TTC549 (cell line): ENCODE results near the gene CROCC2.

ENCODE experiments used
- FAIRE-seq: peaks from 2 replicates; lab custom pipeline; 2012; peaks lifted over from hg19 to GRCh38; lab: Jason Lieb, UNC

Gene CROCC2

DNA sequence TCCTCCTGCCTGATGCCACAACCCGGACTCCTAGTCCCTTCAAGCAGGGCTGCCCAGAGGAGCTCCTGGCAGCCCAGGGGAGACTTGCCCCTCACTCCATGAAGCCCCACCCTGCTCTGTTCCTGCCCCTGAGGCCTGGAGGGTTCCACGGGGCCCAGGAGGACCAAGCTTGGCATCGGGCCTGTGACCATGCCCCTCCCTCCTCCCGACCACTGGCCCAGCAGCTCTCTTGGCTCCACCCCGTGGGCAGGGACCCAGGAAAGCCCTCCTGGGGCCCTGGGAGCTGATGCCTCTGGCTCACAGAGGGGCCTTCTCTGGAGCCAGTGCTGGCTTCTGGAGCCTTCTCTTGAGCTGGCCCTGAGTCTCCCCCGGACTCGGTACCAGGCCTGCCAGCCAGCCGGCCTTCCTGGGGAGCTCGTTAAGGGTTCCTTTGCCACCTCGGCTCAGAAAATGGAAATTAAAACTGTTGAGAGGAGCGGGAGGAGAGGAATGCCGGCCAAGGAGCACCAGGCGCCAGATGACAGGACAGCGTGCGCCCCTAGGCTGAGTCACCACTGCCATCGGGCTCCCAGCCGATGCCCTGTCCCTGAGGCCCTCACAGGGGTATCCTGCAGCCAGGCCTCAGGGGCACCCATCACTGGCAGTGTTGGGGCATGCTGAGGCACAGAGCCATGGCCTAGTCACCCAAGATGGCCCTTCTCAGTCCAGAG is 51.7 kb downstream of the CROCC2 start:
- no peak for FAIRE-seq

DNA sequence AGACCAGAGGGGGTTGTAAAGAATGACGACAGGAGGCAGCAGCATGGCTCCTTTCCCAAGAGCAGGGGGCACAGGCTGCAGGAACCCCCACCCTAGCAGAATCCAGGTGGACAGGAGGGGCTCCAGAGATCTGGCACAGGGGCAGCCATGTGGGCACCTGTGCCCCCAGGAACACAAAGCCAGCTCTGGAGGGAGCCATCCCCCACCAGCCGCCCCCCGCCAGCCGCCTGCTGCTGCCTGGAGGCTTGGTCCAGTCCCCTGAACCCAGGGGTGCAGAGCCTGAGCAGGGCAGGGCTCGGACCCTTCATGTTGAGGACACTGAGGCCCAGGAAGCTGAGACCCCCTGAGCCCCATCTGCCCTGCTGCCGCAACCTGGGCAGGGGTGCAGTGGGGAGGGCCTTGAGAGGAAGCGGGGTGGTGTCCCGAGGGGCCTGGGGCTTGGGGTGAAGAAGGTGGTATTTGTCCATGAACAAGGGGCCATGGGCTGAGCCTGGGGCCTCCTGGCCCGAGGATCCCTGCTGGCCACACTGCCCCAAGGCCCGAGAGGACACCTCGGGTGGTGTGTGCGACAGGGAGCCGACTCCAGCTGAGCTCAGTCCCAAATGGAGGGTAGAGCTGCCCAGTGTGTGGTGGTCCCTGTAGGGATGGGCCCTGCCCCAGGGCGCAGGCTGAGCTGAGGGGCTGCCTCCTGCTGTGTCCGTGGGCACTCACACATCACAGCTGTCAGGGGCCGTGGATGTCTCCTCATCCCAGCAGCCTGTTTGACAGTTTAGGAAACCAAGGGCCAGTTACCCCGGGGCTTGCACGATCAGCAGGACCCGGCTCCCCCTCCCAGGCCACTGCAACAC is 52.5 kb downstream of the CROCC2 start:
- no peak for FAIRE-seq

DNA sequence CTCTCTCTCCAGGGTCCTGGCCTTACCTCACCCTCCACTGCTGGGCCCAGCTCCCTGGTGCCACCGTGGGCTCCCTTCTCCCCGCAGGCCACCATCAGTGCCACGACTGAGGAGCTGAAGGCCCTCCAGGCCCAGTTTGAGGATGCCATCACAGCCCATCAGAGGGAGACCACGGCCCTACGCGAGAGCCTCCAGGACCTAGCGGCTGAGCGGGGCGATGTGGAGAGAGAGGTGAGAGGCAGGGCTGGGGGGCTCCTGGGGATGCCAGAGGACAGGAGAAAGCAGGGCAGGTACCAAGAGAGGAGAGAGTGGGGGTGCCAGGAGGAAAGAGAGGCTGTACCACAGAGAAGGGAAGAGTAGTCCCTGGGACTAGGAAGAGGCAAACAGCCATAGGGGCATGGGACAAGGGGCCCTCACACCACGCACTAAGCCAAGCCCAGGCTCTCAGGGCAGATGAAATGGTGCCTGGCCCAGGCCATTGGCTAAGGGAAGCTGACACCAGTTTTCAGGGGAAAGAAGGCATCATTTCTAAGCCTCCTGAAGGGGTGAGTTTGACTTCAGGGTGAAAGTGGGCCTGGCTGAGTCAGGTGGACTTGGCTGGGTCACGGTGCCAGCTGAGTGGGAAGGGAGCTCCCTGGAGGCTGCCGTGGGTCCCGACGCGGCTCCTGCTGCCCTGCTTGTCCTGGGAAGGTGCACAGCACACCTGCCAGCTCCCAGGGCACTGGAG is 53.2 kb downstream of the CROCC2 start:
- no peak for FAIRE-seq

DNA sequence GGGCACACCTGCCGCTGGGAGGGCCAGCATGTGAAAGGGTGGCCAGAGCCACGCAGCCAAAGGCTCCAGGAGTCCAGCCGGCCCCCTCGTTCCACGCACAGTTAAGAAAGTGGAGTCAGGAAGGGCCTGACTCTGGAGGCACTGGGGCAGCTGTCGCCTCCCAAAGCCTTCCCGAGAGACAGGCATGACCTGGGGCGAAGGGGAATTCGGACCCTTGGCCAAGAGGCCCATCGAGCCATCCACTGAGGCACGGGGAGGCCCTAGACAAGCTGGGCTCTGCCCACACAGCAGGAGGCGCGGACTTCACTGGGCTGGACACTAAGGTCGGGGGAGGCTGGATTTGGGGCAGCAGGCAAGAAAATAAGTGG is 53.8 kb downstream of the CROCC2 start:
- FAIRE-seq, result no peak

DNA sequence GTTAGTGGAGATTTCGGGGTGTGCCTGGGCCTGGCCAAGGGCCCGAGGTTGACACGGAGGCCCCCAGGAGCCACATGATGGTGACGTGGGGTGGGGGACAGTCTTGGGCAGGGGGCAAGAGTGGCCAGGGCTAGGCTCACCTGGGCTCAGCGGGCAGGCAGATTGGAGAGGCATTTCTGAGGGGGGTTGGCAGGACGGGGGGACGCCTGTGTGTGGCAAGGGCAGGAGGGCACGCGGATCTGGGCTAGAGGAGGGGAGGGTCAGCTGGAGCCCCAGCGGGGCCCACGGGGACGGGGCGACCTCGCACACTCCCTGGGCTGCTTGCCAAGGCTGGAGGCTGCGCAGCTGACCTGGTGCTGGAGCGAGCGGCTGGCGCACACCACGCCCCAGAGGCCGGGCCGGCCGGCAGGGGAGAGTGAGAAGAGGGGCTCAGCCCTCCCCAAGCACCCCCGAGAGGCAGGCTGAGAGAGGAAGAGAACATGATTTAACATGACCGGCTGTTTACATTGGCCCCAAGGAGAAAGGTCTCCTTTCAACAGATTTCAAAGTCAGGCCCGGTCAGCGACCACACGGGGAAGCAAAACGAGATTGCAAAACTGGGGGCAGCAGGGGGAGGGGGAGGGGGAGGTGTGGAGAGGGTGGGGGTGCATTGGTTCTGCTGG is 54.3 kb downstream of the CROCC2 start:
- FAIRE-seq, result no peak

DNA sequence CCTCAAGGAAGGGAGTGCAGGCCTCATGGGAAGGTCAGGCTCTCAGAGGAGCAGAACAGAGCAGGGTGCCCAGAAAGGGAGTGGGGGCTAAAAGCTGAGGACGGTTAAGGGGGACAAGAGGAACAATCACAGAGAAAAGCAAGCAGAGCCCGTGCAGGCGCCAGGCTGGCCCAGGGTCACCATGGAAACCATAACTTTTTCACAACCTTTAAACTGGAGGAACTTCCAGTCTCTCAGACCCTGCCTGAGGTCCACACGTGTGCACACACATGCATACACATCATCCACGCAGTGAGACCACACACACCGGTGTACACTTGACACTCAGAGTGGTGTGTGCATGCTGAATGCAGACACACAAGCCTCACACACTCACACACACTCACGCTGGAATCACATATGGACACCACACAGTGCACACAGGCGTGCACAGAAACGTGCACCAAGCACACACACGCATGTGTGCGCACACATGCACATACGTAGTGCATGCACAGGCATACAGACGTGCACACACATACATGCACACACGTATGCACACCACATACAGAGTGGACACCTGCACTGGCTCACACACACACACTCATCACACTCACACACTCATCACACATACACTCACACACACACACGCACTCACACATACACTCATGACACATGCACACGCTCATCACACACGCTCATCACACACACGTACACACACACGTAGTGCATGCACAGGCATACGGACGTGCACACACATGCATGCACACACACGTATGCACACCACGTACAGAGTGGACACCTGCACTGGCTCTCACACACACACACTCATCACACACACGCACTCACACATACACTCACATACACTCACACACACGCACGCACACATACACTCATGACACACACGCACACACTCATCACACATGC is 55.1 kb downstream of the CROCC2 start:
- no peak for FAIRE-seq

DNA sequence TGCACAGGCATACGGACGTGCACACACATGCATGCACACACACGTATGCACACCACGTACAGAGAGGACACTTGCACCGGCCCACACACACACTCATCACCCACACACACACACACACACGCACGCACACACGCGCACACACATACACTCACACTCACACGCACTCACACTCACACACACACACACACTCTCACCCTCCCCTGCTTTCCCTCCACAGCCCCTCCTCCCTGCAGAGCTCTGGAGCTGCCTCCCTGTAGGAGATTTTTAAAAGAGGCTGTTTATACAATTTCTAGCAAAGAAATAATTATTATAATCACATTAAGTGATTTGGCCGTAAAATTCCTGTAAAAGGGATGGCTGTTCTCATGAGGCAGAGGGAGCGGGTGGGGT is 55.8 kb downstream of the CROCC2 start:
- no peak for FAIRE-seq

DNA sequence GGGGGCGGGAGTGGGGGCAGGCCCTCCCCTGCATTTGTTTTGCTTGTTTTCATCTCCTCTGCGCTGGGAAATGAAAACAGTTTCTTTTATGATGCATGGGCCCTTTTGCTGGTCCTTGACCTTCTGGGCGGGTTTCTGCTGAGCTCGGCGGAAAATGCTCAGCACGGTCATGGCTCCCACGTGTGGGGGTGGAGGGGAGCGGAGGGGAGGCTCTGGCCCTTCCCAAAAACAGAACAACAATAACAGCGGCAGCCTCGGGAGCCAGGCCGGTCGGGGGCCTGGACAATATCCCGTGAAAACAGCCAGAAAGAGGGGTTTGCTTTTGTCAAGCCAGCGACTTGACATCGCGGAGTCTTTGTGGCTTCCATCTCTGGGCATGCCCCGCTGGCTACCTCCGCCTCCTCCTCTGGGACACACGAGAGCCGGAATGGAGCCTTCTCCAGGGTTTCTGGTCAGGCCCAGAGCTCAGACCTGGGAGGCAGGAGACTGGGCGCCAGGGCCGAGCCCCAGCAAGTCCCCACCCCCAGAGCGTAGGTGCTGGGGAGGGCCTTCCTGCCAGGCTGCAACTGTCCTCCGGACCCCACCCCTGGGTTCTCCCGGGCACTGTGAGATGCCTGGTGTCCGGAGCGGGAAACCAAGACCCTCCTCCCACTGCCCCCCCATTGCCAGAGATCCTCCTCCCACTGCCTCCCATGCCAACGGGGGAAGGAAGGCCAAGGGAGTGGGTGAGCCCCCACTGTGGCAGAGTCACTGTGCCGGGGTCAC is 56.3 kb downstream of the CROCC2 start:
- FAIRE-seq, result no peak

DNA sequence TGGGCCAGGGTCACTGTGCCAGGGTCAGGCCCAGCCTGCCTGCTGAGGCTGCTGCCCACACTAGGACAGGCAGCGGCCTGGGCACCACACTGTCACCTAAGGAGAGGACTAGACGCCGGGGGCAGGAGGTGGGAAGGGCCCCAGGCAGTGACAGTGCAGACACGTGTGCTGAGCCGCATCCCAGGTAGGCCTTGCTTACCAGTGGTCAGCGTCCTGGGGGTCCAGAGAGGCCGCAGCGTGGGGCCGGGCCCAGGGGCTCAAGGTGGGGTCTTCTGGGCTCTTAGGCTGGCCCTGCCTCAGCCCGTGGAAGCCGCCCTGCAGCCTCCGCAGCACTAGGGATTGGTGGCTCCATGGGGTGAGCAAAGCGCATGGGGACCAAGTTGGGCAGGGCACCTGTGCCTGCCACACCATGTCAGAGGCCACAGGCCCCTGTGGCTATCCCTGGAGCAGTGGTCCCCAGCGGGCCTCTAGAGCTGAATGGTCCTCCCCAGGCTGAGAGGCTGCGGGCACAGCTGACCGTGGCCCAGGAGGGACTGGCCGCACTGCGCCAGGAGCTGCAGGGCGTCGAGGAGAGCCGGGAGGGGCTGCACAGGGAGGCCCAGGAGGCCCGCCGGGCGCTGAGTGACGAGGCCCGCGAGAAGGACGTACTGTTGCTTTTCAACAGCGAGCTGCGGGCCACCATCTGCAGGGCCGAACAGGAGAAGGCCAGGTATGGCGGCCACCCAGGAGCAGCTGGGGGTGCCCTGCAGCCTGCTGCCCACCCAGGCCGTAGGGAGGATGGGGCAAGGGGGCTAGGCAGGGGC is 57.1 kb downstream of the CROCC2 start:
- no peak for FAIRE-seq

DNA sequence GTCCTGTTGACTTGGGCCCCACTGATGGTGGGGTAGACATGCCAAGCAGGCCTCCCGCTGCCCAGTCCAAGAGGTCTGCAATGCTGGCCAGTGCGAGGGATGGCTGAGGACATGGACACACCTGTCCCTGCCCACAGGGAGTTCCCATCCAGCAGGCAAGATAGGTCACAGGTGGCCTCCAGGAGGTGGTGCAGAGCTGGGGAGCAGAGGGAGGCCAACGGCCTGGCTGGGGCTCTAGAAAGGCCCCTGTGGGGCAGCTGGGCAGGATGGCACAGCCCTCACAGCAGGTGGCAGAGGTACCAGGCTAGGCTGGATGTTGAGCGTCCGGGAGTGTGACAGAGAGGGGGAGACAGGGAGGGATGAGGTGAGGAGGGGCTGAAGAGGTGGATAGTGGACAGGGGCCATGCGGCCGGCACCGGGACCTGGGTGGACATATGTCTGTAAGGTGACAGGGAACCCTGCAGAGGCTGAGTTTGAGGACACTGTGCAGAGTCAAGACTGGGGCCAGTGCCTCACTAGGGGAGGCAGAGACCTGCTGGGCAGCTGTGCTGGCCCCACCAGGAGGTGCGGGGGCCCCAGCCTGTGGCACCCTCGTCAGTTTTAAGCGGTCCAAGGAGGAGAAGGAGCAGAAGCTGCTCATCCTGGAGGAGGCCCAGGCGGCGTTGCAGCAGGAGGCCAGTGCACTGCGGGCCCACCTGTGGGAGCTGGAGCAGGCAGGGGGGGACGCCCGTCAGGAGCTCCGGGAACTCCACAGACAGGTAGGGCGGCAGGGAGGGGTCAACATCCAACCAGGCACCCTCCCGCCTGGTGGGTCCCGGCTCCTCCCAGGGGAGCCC is 58.0 kb downstream of the CROCC2 start:
- FAIRE-seq, result no peak

DNA sequence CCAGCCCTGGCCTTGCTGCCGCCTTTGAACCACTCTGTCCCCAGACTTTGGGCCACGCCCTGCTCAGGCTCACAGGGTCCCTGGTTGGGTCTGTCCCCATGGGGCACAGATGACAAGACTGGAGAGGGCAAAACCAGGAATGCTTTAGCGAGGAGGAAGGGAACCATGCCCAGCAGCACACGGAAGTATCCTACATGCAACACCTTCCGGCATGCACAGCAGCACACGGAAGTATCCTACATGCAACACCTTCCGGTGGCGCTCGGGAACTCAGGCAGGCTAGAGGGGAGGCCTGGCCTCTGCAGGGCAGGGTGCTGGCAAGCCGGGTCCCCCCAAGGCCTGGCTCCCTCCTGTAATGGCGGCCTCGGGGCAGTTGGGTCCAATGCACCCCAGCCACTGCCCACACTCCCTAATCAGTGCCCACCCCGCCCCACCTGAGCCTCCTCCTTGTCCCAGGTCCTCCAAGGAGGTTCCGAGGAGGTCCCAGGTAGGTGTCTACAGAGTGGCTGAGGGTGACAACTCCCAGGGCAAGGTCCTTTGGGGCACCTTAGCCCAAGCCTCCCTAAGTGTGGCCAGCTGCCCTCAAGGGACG is 58.7 kb downstream of the CROCC2 start:
- FAIRE-seq, result no peak

DNA sequence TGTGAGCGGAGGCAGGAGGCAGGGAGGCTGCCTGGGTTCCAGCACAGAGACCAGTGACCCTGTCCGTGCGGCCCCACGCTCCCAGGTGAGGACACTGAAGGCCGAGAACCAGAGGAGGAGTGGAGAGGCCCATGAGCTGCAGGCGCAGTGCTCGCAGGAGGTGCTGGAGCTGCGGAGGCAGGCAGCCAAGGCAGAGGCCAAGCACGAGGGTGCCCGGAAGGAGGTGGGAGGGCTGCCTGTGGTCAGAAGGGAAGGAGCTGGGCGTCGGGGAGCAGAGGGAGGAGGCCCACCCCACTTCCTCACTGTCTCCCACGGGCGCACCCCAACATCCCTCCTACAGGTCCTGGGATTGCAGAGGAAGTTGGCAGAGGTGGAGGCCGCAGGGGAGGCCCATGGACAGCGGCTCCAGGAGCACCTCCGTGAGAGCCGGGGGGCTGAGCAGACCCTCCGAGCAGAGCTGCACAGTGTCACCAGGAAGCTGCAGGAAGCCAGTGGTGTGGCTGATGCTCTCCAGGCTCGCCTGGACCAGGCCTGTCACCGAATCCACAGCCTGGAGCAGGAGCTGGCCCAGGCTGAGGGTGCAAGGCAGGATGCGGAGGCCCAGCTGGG is 59.3 kb downstream of the CROCC2 start:
- FAIRE-seq, result no peak

DNA sequence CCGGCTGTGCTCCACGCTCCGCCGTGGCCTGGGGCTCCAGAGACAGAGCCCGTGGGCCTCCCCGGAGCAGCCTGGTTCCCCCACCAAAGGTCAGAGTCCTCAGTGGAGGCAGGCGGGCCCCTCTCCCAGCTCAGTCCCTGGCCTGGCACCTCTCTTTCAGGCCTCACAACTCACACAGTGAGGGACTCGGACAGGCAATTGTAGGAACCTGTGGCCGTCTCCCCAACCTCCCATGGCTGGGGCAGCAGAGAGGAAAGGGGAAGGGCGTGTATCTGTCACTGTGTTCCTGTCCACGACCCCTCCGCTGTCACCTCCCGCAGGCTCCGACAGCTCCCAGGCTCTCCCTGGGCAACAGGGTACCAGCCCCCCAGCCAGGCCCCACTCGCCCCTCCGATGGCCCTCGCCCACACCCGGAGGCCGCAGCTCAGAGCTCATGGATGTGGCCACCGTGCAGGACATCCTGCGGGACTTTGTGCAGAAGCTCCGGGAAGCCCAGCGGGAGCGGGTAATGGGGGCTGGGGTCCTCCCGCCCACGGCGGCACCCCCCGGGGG is 59.8 kb downstream of the CROCC2 start:
- FAIRE-seq, result no peak

DNA sequence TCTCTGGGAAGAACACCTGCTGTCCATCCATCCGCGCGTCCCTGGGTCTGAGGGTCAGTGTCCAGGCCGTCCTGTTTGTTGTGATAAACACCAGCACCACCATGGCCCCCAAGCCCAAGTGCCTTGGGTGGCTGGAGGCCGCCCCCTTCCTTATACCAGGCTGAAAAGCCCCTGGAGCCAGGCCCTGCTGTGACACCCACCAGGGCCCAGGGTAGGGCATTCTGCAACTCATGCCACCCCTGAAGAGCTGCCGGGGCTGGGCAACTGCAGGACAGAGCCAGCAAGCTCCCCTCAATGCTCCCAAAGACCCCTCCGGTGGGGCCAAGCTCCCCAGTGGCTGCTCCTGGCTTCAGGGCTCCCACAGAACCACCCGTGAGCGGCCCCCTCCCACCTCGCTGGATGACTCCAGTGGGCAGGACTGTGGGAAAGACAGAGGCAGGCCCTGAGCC is 60.3 kb downstream of the CROCC2 start:
- no peak for FAIRE-seq

DNA sequence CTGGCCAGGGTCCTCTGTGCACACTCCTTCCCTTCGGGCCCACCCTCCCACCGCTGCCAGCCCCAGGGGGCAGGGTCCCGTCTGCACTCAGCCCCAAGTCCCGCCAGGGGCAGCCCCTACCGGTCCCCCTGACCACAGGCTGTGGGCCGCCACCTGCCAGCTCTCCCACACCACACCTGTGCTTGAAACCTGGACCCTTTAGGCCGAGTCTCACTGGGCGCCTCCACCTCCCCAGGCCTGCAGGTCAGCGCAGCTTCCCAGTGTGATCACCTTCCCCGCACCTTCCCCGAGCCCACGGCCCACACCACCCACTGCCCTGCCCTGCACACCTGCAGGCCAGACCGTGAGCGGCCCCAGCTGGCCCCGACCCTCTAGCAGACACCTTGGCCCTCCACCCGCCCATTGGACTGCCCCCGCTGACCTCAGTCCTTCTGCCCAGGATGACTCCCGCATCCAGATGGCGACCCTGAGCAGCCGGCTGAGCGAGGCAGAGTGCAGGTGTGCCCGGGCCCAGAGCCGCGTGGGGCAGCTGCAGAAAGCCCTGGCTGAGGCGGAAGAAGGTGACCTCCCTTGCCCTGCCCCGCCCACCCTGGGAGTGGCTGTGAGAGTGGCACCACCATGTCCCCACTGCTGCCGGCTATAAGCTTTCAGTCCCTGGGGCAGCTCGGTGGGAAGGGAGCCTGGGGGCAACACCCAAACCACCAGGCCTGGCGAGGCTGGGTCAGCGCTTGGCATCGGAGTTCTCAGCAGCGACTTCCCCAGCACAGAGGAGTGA is 61.0 kb downstream of the CROCC2 start:
- no peak for FAIRE-seq

DNA sequence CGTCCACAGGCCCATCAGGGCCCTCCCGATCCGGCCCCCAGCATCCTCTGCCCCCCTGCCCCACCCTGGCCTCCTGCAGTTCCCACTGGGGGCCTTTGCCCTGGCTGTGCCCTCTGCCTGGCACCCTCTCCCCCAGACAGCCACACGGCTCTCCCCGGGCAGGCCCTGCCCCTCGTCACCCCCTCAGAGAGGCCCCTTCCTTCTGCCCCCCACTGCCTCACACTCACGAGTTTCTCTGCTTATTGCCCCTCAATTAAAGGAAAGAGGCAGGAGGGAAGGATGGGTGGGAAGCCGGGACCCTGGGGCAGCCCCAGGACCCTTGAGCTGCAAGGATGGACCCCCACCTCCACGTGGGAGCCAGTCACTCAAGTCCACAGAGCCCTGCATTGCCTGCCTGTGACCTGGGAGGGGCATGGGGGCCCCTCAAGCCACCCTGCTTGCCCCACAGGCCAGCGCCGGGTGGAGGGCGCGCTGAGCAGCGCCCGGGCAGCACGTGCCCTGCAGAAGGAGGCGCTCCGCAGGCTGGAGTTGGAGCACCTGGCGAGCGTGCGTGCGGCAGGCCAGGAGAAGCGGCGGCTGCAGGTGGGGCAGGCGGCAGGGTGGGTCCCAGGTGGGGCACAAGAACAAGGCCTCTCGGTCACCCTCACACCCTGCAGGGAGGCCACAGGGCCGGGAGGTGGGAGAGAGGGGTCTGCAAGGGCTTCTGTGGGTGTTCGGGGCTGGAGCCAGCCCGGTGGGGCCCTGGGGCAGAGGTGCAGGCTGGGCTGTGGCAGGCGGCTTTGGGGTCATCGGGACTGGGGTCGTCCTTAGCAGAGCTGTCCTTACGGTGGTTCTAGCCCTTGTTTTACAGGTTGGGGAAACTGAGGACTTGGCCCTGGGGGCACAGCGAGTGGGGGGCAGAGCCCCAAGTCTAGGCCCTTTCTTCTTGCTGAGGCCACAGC is 61.8 kb downstream of the CROCC2 start:
- FAIRE-seq, result no peak
